Skeletal muscle satellite cell (primary cell): ENCODE results near the gene CCDC6.
"Not testable (repeated sequence)": the region's sequence is repeated elsewhere in the genome, so short reads cannot be mapped to it uniquely, and the experiment has no call there.

Source experiments
- H3K27me3 ChIP-seq: 2 replicates; pipeline ENCODE4 v1.7.0; 2013; ENCODE audit warnings: low read length; ENCODE audit not compliant: control insufficient read depth, insufficient read depth
- H3K36me3 ChIP-seq: 2 replicates; pipeline ENCODE4 v1.7.0; 2013; ENCODE audit warnings: mild to moderate bottlenecking, control low read depth, low read length; ENCODE audit not compliant: insufficient read depth
- H3K4me1 ChIP-seq: 2 replicates; pipeline ENCODE4 v1.7.0; 2013; ENCODE audit warnings: low read length; ENCODE audit not compliant: control insufficient read depth, insufficient read depth
- H3K4me2 ChIP-seq: 2 replicates; pipeline ENCODE4 v1.7.0; 2013; ENCODE audit warnings: mild to moderate bottlenecking, low read length
- H3K4me3 ChIP-seq: 2 replicates; pipeline ENCODE4 v1.7.0; 2013; ENCODE audit warnings: low read length
- H3K9ac ChIP-seq: 2 replicates; pipeline ENCODE4 v1.7.0; 2013; ENCODE audit warnings: mild to moderate bottlenecking, low read depth, low read length, moderate library complexity
- H3K9me3 ChIP-seq: replicated peaks from 2 replicates; pipeline ENCODE4 v1.7.0; 2013; ENCODE audit warnings: mild to moderate bottlenecking, control low read depth, low read length

The CCDC6 gene

DNA sequence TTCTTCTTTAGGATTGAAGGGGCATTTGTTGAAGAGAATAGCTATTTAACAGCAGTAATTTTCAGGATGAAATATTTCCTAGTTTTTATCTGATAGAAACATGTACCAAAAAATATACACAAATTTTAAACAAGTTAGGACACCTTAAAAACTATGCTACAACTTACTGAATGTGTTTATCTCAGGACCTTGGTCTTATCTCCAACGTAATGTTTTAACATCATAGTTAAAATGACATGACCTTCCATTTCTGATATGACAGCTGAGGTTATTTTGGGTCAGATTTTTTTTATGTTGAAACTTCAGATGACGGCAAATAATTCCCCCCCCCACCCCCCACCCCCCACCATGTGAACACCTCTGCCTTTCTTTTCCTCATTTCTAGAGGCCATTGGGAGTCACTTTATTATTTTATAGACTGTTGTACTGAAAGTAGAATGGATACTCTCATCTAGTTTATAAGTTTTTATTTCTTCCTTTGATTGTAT, 161.1 kb downstream of the CCDC6 start:
- Histone ChIP-seq H3K9me3 (no peaks in the 10 kb centered on the region), H3K9ac (no peak overlapping the region), H3K36me3 (no peaks in the 10 kb centered on the region), H3K27me3 (peaks cover 7% of the 10 kb centered on the region), H3K4me2 (no peak overlapping the region), H3K4me3 (no peak overlapping the region), H3K4me1 (no peaks in the 10 kb centered on the region)

DNA sequence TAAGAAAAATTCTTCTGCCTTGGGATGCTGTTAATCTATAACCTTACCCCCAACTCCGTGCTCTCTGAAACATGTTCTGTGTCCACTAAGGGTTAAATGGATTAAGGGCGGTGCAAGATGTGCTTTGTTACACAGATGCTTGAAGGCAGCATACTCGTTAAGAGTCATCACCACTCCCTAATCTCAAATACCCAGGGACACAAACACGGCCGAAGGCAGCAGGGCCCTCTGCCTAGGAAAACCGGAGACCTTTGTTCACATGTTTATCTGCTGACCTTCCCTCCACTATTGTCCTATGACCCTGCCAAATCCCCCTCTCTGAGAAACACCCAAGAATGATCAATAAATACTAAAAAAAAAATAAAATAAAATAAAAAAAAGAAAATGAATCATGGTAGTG, 161.6 kb downstream of the CCDC6 start:
- not testable (repeated sequence) for H3K27me3 ChIP-seq, H3K9me3 ChIP-seq, H3K4me2 ChIP-seq

DNA sequence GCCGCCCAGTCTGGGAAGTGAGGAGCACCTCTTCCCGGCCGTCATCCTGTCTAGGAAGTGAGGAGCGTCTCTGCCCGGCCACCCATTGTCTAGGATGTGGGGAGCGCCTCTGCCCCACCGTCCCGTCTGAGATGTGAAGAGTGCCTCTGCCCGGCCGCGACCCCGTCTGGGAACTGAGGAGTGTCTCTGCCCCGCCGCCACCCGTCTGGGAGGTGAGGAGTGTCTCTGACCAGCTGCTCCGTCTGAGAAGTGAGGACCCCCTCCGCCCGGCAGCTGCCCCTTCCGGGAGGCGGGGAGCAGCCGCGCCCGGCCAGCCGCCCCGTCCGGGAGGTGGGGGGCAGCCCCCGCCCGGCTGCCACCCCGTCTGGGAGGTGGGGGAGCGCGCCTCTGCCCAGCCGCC, 162.2 kb downstream of the CCDC6 start:
- not testable (repeated sequence) for H3K9me3 ChIP-seq, H3K27me3 ChIP-seq, H3K36me3 ChIP-seq, H3K4me2 ChIP-seq, H3K9ac ChIP-seq, H3K4me3 ChIP-seq, H3K4me1 ChIP-seq

More for the DNA sequence above, 161.6 kb downstream of the CCDC6 start:
- not testable (repeated sequence) for H3K4me1 ChIP-seq, H3K9ac ChIP-seq, H3K36me3 ChIP-seq, H3K4me3 ChIP-seq

DNA sequence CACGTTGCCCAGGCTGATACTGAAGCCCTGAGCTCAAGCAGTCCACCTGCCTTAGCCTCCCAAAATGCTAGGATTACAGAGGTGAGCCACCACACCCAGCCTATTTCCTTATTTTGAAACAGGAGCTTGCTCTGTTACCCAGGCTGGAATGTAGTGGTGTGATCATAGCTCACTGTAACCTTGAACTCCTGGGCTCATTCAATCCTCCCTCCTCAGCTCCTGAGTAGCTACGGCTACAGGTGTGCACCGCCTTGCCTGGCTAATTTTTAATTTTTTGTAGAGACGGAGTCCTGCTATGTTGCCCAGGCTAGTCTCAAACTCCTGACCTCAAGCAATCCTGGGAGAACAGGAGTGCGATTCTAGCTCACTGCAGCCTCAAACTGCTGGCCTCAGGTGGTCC, 164.8 kb downstream of the CCDC6 start:
- Histone ChIP-seq H3K4me1 (no peaks in the 10 kb centered on the region), H3K4me3 (no peak overlapping the region), H3K9me3 (no peaks in the 10 kb centered on the region), H3K4me2 (no peak overlapping the region), H3K27me3 (peaks cover 4% of the 10 kb centered on the region), H3K9ac (no peak overlapping the region), H3K36me3 (no peaks in the 10 kb centered on the region)

DNA sequence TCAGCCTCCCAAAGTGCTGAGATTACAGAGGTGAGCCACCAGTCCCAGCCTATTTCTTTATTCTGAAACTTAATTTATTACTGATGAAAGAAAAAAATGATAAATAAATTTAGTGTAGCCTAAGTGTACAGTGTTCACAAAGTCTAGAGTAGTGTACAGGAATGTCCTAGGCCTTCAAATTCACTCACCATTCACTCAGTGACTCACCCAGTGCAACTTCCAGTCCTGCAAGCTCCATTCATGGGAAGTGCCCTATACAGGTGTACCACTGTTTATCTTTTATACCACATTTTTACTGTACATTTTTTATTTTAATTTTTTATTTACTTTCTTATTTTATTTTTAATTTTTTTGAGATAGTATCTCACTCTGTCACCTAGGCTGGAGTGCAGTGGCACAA, 165.3 kb downstream of the CCDC6 start:
- peaks cover under 1% of the 10 kb centered on the region for H3K27me3 ChIP-seq
- no peak overlapping the region for H3K9ac ChIP-seq
- no peak overlapping the region for H3K4me2 ChIP-seq
- no peaks in the 10 kb centered on the region for H3K9me3 ChIP-seq
- no peaks in the 10 kb centered on the region for H3K36me3 ChIP-seq
- H3K4me3 ChIP-seq, result no peak overlapping the region
- no peaks in the 10 kb centered on the region for H3K4me1 ChIP-seq
